HG02970 (cell line): ENCODE data around the gene GOLGA8J.
"Not testable (repeated sequence)": the region's sequence is repeated elsewhere in the genome, so short reads cannot be mapped to it uniquely, and the experiment has no call there.

ENCODE experiments used
- ATAC-seq: cut with Tn5 transposase; IDR thresholded peaks from one replicate; pipeline ENCODE4 v1.9.1; 2021; ENCODE audit warnings: mild to moderate bottlenecking, moderate library complexity, moderate number of reproducible peaks; ENCODE audit not compliant: unreplicated experiment, low FRiP score

GOLGA8J gene

GRCh38 chr15:30082655-30083054, at the start of gene GOLGA8J:
Gene GOLGA8J, plus strand, starts transcription at chr15:30082955. Its CDS starts 98 bp downstream, at chr15:30083053.
- ATAC-seq = not testable (repeated sequence)

GRCh38 chr15:30033211-30033610, 49.5 kb upstream of the GOLGA8J start:
- no peak for ATAC-seq

- ATAC-seq = no peak
These were observed 49.0 kb upstream of the GOLGA8J start for GRCh38 chr15:30033763-30034162.

- no peak for ATAC-seq
These were observed 46.6 kb upstream of the GOLGA8J start for GRCh38 chr15:30036036-30036703.

GRCh38 chr15:30038667-30039523, 43.9 kb upstream of the GOLGA8J start:
- no peak for ATAC-seq

GRCh38 chr15:30041868-30042267, 40.9 kb upstream of the GOLGA8J start:
- no peak for ATAC-seq

GRCh38 chr15:30042556-30042955, 40.2 kb upstream of the GOLGA8J start:
- no peak for ATAC-seq

GRCh38 chr15:30043211-30043655, 39.5 kb upstream of the GOLGA8J start:
- no peak for ATAC-seq

- no peak for ATAC-seq
These were observed 38.4 kb upstream of the GOLGA8J start for GRCh38 chr15:30044377-30044776.

- ATAC-seq = not testable (repeated sequence)
These were observed 37.9 kb upstream of the GOLGA8J start for GRCh38 chr15:30044826-30045225.

GRCh38 chr15:30045248-30046041, 37.3 kb upstream of the GOLGA8J start:
- not testable (repeated sequence) for ATAC-seq

- ATAC-seq = no peak
These were observed 36.3 kb upstream of the GOLGA8J start for GRCh38 chr15:30046430-30046829.

GRCh38 chr15:30055604-30056003, 27.2 kb upstream of the GOLGA8J start:
- ATAC-seq = no peak

GRCh38 chr15:30056166-30056565, 26.6 kb upstream of the GOLGA8J start:
- ATAC-seq = no peak

- ATAC-seq = no peak
These were observed 23.0 kb upstream of the GOLGA8J start for GRCh38 chr15:30059771-30060170.

GRCh38 chr15:30062881-30063280, 19.9 kb upstream of the GOLGA8J start:
- no peak for ATAC-seq

GRCh38 chr15:30063835-30064546, 18.8 kb upstream of the GOLGA8J start:
- ATAC-seq = no peak

- no peak for ATAC-seq
These were observed 17.5 kb upstream of the GOLGA8J start for GRCh38 chr15:30065025-30065801.

- no peak for ATAC-seq
These were observed 14.4 kb upstream of the GOLGA8J start for GRCh38 chr15:30068326-30068725.
